A549 (cell line): ENCODE results near the gene ASTN1. TPM values are rescaled to one million over a fixed set of nuclear protein-coding genes. Genes with fewer than 3 reads are reported as not detected.

ENCODE experiments used
- ATAC-seq, 2 experiments: fragments of 200-7000 bp in 1 of 2; fragments of >200 bp in 1 of 2; cut with Nextera tagmentation in 1 of 2; cut with Tn5 transposase in 1 of 2; 3 replicates each; pipeline versions ENCODE4 v1.8.0 to v1.9.1; 2018 to 2020; ENCODE audit warnings: mild to moderate bottlenecking in 1 of 2, moderate library complexity in 1 of 2
- CTCF ChIA-PET: fragments of 300-600 bp; sonication (Branson Sonifier 250); formaldehyde crosslinking; extraction: SDS; loops from one replicate; lab custom pipeline; 2021; ENCODE audit warnings: antibody characterized with exemption, inconsistent platforms; lab: Yijun Ruan, JAX
- POLR2A ChIA-PET: fragments of 350-600 bp; formaldehyde crosslinking; extraction: SDS; loops from one replicate; lab custom pipeline; 2021; ENCODE audit warnings: antibody characterized with exemption, inconsistent platforms; lab: Yijun Ruan, JAX
- DNase-seq, 2 experiments: peaks; one replicate each; pipeline versions ENCODE4 v3.0.0 to v3.0.0-alpha.2; 2011 to 2016; ENCODE audit warnings: low read depth in 1 of 2, low spot score in 1 of 2
- FAIRE-seq: peaks from 2 replicates; lab custom pipeline; 2011; peaks lifted over from hg19 to GRCh38; lab: Jason Lieb, UNC
- H3K27ac ChIP-seq, 2 experiments: fragments of >200 bp; sonication (Bioruptor Twin); formaldehyde crosslinking; 3 replicates each; pipeline ENCODE4 v1.5.1; 2016 to 2017
- H3K4me1 ChIP-seq: fragments of >200 bp; sonication (Bioruptor Twin); formaldehyde crosslinking; 3 replicates; pipeline ENCODE4 v1.6.1; 2016
- H3K4me2 ChIP-seq: fragments of >200 bp; sonication (Bioruptor Twin); formaldehyde crosslinking; 3 replicates; pipeline ENCODE4 v1.6.1; 2016
- H3K4me3 ChIP-seq: fragments of >200 bp; sonication (Bioruptor Twin); formaldehyde crosslinking; 3 replicates; pipeline ENCODE4 v1.5.1; 2016
- H3K9me3 ChIP-seq: fragments of >200 bp; sonication (Bioruptor Twin); formaldehyde crosslinking; 3 replicates; pipeline ENCODE4 v1.6.1; 2016
- CEBPB ChIP-seq, 2 experiments: fragments of >200 bp in 1 of 2; sonication (Bioruptor Twin) in 1 of 2; formaldehyde crosslinking in 1 of 2; IDR thresholded peaks; 2 replicates each; pipeline ENCODE4 v1.6.1; 2012 to 2016
- E2F6 ChIP-seq: IDR thresholded peaks from 2 replicates; pipeline ENCODE4 v1.6.1; 2012; ENCODE audit warnings: low read depth, borderline replicate concordance
- EHMT2 ChIP-seq: fragments of 200-600 bp; sonication (generic); IDR thresholded peaks from 2 replicates; pipeline ENCODE4 v1.6.1; 2016; ENCODE audit warnings: antibody characterized with exemption, low read depth, mild to moderate bottlenecking, moderate library complexity
- ELK1 ChIP-seq: fragments of 150-350 bp; IDR thresholded peaks from 2 replicates; pipeline ENCODE4 v1.6.1; 2014; ENCODE audit warnings: low read depth, mild to moderate bottlenecking, low read length
- ESRRA ChIP-seq: fragments of 150-350 bp; IDR thresholded peaks from 2 replicates; pipeline ENCODE4 v1.6.1; 2014; ENCODE audit warnings: mild to moderate bottlenecking, low read length, borderline replicate concordance
- FOSB ChIP-seq: fragments of 250-450 bp; sonication (Bioruptor Pico); IDR thresholded peaks from 2 replicates; pipeline ENCODE4 v1.5.0; 2020; ENCODE audit warnings: mild to moderate bottlenecking, moderate library complexity
- FOXS1 ChIP-seq: fragments of 250-450 bp; sonication (Bioruptor Pico); IDR thresholded peaks from 2 replicates; pipeline ENCODE4 v1.5.0; 2020; ENCODE audit warnings: mild to moderate bottlenecking, moderate library complexity
- HOXB13 ChIP-seq: fragments of 250-450 bp; sonication (Bioruptor Pico); IDR thresholded peaks from 2 replicates; pipeline ENCODE4 v1.5.0; 2020; ENCODE audit warnings: low read depth, mild to moderate bottlenecking, moderate library complexity
- HOXB5 ChIP-seq: fragments of 250-450 bp; sonication (Bioruptor Pico); IDR thresholded peaks from 2 replicates; pipeline ENCODE4 v1.5.0; 2020; ENCODE audit warnings: mild to moderate bottlenecking, moderate library complexity
- JUN ChIP-seq, 2 experiments: fragments of >200 bp; sonication (Bioruptor Twin); formaldehyde crosslinking; IDR thresholded peaks; 2 replicates in 1 of 2; 3 replicates in 1 of 2; pipeline ENCODE4 v1.6.1; 2016 to 2017
- KDM5A ChIP-seq: fragments of 200-600 bp; sonication (generic); IDR thresholded peaks from 2 replicates; pipeline ENCODE4 v1.6.1; 2016; ENCODE audit warnings: antibody characterized with exemption, mild to moderate bottlenecking
- MAX ChIP-seq: IDR thresholded peaks from 2 replicates; pipeline ENCODE4 v1.6.1; 2012
- NR3C1 ChIP-seq: fragments of >200 bp; sonication (Bioruptor Twin); formaldehyde crosslinking; IDR thresholded peaks from 3 replicates; pipeline ENCODE4 v1.6.1; 2017
- PHF8 ChIP-seq: fragments of 200-600 bp; sonication (generic); IDR thresholded peaks from 2 replicates; pipeline ENCODE4 v1.6.1; 2016; ENCODE audit warnings: low read depth, mild to moderate bottlenecking, antibody characterized with exemption, moderate library complexity, borderline replicate concordance
- POLR2AphosphoS2 ChIP-seq: conservative IDR thresholded peaks from 2 replicates; pipeline ENCODE4 v1.6.1; 2012; ENCODE audit warnings: low read length, improper control_type of control experiment, inconsistent platforms
- RAD21 ChIP-seq, 2 experiments: fragments of >200 bp in 1 of 2; sonication (Bioruptor Twin) in 1 of 2; formaldehyde crosslinking in 1 of 2; IDR thresholded peaks in 1 of 2; conservative IDR thresholded peaks in 1 of 2; 2 replicates in 1 of 2; 3 replicates in 1 of 2; pipeline ENCODE4 v1.6.1; 2012 to 2018; ENCODE audit warnings: inconsistent platforms in 1 of 2
- ZFP36 ChIP-seq: fragments of 450-650 bp; IDR thresholded peaks from 2 replicates; pipeline ENCODE4 v1.6.1; 2014; ENCODE audit warnings: borderline replicate concordance; ENCODE audit not compliant: partially characterized antibody
- WGBS: methylation state at CpG from one replicate; pipeline ENCODE4 v1.1.6; 2017; ENCODE audit errors: missing lambda C conversion rate; 5-methylcytosine and 5-hydroxymethylcytosine counted together
- polyA plus RNA-seq, 4 experiments: library from polyadenylated mRNA; depleted of rRNA in 3 of 4; stranded (reverse); fragments of >200 nt; fragmentation: RNase III in 1 of 4; extraction: RNeasy Plus Mini Kit Qiagen cat#74134 plus additional on column Dnase treatment in 1 of 4; gene quantifications; 2 replicates in 3 of 4; 3 replicates in 1 of 4; pipeline ENCODE4 v1.2.3, GENCODE V29; 2011 to 2017
- TF ChIP-seq, protein P1 (sequence below): fragments of 250-450 bp; sonication (Bioruptor Pico); IDR thresholded peaks from 2 replicates; pipeline ENCODE4 v1.5.0; 2021; ENCODE audit warnings: mild to moderate bottlenecking, moderate library complexity, borderline replicate concordance
- TF ChIP-seq, protein P2 (sequence below): fragments of >200 bp; sonication (Bioruptor Twin); formaldehyde crosslinking; IDR thresholded peaks from 3 replicates; pipeline ENCODE4 v1.5.1; 2016
- TF ChIP-seq, protein P3 (sequence below): fragments of 200-600 bp; sonication (generic); IDR thresholded peaks from 2 replicates; pipeline ENCODE4 v1.6.1; 2016; ENCODE audit warnings: antibody characterized with exemption, mild to moderate bottlenecking, moderate library complexity

ASTN1 gene
- polyA plus RNA-seq, 2 of the 4 experiments (the other 2 are of a cell fraction), result not detected

GRCh38 chr1:176849281-176849680 lies 315.2 kb downstream of the ASTN1 start (continued):
- TF ChIP-seq, protein P1, sequence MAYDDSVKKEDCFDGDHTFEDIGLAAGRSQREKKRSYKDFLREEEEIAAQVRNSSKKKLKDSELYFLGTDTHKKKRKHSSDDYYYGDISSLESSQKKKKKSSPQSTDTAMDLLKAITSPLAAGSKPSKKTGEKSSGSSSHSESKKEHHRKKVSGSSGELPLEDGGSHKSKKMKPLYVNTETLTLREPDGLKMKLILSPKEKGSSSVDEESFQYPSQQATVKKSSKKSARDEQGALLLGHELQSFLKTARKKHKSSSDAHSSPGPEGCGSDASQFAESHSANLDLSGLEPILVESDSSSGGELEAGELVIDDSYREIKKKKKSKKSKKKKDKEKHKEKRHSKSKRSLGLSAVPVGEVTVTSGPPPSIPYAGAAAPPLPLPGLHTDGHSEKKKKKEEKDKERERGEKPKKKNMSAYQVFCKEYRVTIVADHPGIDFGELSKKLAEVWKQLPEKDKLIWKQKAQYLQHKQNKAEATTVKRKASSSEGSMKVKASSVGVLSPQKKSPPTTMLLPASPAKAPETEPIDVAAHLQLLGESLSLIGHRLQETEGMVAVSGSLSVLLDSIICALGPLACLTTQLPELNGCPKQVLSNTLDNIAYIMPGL (CRISPR knock-in tag), result no peak
- TF ChIP-seq ESRRA, result no peak
- TF ChIP-seq FOSB (CRISPR knock-in tag), result no peak
- TF ChIP-seq HOXB5, result no peak
- TF ChIP-seq POLR2AphosphoS2, result no peak
- TF ChIP-seq FOXS1, result no peak

- H3K4me1 ChIP-seq, result no peaks in the 10 kb centered on the region
- H3K9me3 ChIP-seq, result no peaks in the 10 kb centered on the region
- no peak overlapping the region for H3K4me3 ChIP-seq
- FAIRE-seq (no peak), DNase-seq (no peak), ATAC-seq (no peak)
- ChIA-PET CTCF (interaction anchor here (1.2 to 2.7 kb wide), 2 partner anchors 29 to 287 kb away, joined by 3 to 11 read pairs; no protein-coding TSS in a partner anchor), POLR2A (no interaction called here)
- no peak overlapping the region for H3K27ac ChIP-seq
- WGBS, result 9% methylated on average over 1 of the region's 1 CpG
- H3K4me2 ChIP-seq, result no peak overlapping the region
- no peak for TF ChIP-seq KDM5A
- no peak for TF ChIP-seq NR3C1
- no peak for TF ChIP-seq EHMT2
- TF ChIP-seq PHF8, result no peak
- TF ChIP-seq, protein P2, sequence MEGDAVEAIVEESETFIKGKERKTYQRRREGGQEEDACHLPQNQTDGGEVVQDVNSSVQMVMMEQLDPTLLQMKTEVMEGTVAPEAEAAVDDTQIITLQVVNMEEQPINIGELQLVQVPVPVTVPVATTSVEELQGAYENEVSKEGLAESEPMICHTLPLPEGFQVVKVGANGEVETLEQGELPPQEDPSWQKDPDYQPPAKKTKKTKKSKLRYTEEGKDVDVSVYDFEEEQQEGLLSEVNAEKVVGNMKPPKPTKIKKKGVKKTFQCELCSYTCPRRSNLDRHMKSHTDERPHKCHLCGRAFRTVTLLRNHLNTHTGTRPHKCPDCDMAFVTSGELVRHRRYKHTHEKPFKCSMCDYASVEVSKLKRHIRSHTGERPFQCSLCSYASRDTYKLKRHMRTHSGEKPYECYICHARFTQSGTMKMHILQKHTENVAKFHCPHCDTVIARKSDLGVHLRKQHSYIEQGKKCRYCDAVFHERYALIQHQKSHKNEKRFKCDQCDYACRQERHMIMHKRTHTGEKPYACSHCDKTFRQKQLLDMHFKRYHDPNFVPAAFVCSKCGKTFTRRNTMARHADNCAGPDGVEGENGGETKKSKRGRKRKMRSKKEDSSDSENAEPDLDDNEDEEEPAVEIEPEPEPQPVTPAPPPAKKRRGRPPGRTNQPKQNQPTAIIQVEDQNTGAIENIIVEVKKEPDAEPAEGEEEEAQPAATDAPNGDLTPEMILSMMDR, result no peak
- TF ChIP-seq CEBPB (IDR thresholded peaks at IDR 0.05), result no peak
- no peak for TF ChIP-seq E2F6
- TF ChIP-seq HOXB13 (CRISPR knock-in tag), result no peak
Observed at GRCh38 chr1:176847052-176847451, 317.5 kb downstream of the ASTN1 start.

GRCh38 chr1:176843352-176844297 lies 320.9 kb downstream of the ASTN1 start:
- no peak overlapping the region for H3K27ac ChIP-seq
- H3K4me3 ChIP-seq, result no peak overlapping the region
- ChIA-PET CTCF (interaction anchor here (0.6 to 2.2 kb wide), 5 partner anchors 17 to 1538 kb away, joined by 3 to 7 read pairs (median 3); no protein-coding TSS in a partner anchor), POLR2A (no interaction called here)
- H3K4me1 ChIP-seq, result no peaks in the 10 kb centered on the region
- DNase-seq, result peak in 1 of 2 experiments; percentile 43
- no peaks in the 10 kb centered on the region for H3K9me3 ChIP-seq
- no peak overlapping the region for H3K4me2 ChIP-seq
- WGBS, result 2% methylated on average over 4 of the region's 4 CpGs
- peak in 1 of 2 experiments; percentile 42; a peak in 1 of 6 replicates for ATAC-seq
- FAIRE-seq, result no peak
- TF ChIP-seq JUN (IDR thresholded peaks at IDR 0.05) (no peak), ELK1 (no peak), ESRRA (no peak), ZFP36 (no peak), RAD21 (conservative IDR thresholded peaks at IDR 0.05 in 1 of 2, IDR thresholded peaks at IDR 0.05 in 1 of 2) (peak; percentile 62 to 68), MAX (no peak)
- TF ChIP-seq, protein P3, sequence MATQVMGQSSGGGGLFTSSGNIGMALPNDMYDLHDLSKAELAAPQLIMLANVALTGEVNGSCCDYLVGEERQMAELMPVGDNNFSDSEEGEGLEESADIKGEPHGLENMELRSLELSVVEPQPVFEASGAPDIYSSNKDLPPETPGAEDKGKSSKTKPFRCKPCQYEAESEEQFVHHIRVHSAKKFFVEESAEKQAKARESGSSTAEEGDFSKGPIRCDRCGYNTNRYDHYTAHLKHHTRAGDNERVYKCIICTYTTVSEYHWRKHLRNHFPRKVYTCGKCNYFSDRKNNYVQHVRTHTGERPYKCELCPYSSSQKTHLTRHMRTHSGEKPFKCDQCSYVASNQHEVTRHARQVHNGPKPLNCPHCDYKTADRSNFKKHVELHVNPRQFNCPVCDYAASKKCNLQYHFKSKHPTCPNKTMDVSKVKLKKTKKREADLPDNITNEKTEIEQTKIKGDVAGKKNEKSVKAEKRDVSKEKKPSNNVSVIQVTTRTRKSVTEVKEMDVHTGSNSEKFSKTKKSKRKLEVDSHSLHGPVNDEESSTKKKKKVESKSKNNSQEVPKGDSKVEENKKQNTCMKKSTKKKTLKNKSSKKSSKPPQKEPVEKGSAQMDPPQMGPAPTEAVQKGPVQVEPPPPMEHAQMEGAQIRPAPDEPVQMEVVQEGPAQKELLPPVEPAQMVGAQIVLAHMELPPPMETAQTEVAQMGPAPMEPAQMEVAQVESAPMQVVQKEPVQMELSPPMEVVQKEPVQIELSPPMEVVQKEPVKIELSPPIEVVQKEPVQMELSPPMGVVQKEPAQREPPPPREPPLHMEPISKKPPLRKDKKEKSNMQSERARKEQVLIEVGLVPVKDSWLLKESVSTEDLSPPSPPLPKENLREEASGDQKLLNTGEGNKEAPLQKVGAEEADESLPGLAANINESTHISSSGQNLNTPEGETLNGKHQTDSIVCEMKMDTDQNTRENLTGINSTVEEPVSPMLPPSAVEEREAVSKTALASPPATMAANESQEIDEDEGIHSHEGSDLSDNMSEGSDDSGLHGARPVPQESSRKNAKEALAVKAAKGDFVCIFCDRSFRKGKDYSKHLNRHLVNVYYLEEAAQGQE, result no peak
- TF ChIP-seq, protein P2, result peak; percentile 41
